Measurements from ENCODE around the gene TEKT5. TPM values are rescaled to one million over a fixed set of nuclear protein-coding genes. Genes with fewer than 3 reads are reported as not detected.

Gene TEKT5
- total and polyA plus RNA-seq, 11 donors = 0.51 to 2.8 TPM; not detected in 9

GRCh38 chr16:10646581-10647263 lies 48.0 kb downstream of the TEKT5 start:
- TF ChIP-seq CTCF (IDR thresholded peaks at IDR 0.05) (no peak), POLR2A (IDR thresholded peaks at IDR 0.05) (no peak)
- H3K9me3 ChIP-seq = no peaks in the 10 kb centered on the region
- DNase-seq (no peak), ATAC-seq (no peak)
- WGBS, 4 donors = 86 to 92% (median 86%) methylated on average over 9 of the region's 9 CpGs
- H3K27ac ChIP-seq = no peak overlapping the region
- no peaks in the 10 kb centered on the region for H3K27me3 ChIP-seq
- no peaks in the 10 kb centered on the region for H3K36me3 ChIP-seq
- H3K4me3 ChIP-seq = no peak overlapping the region
- H3K4me1 ChIP-seq = no peaks in the 10 kb centered on the region
- intact Hi-C loops (cut with DNase I) = loop anchor here in 1 of 10 donors (10.0 kb wide), 1 partner anchor 68 kb away; no protein-coding TSS in a partner anchor

DNA sequence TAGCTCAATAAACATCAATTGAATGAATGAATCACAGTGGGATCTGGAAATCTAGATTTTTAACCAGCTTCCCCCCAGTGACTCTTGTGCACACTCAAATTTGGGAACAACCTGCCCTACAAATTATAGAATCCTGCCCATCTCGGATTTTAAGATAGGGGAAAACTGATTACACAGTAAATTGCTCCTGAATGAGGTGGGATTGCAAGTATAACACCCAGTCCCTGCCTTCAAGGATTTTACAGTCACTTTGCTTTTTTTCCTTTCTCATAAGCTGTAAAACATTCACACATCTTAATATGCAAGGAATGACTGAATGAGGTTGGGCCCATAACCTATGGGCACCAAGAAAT lies 48.5 kb downstream of the TEKT5 start:
- TF ChIP-seq POLR2A (IDR thresholded peaks at IDR 0.05) = no peak
- no peak for TF ChIP-seq CTCF (IDR thresholded peaks at IDR 0.05)
- no peak overlapping the region for H3K27ac ChIP-seq
- intact Hi-C loops (cut with DNase I) = loop anchor here in 1 of 10 donors (10.0 kb wide), 1 partner anchor 69 kb away; no protein-coding TSS in a partner anchor
- H3K9me3 ChIP-seq = no peaks in the 10 kb centered on the region
- ATAC-seq (no peak), DNase-seq (no peak)
- H3K4me3 ChIP-seq = no peak overlapping the region
- WGBS, 4 donors = 45 to 67% (median 60%) methylated on average over 1 of the region's 1 CpG
- no peaks in the 10 kb centered on the region for H3K27me3 ChIP-seq
- H3K4me1 ChIP-seq = no peaks in the 10 kb centered on the region
- no peaks in the 10 kb centered on the region for H3K36me3 ChIP-seq

- intact Hi-C loops (cut with DNase I) = loop anchor here in 1 of 10 donors (10.0 kb wide), 1 partner anchor 71 kb away; no protein-coding TSS in a partner anchor
- DNase-seq (no peak), ATAC-seq (no peak)
- 82 to 94% (median 90%) methylated on average over 6 of the region's 6 CpGs for WGBS, 4 donors
- Histone ChIP-seq H3K36me3 (no peaks in the 10 kb centered on the region), H3K9me3 (peaks cover 0 to 3% (median 0%) of the 10 kb centered on the region in 12 donors), H3K27me3 (no peaks in the 10 kb centered on the region), H3K4me1 (no peaks in the 10 kb centered on the region), H3K27ac (no peak overlapping the region), H3K4me3 (no peak overlapping the region)
- TF ChIP-seq CTCF (IDR thresholded peaks at IDR 0.05) = no peak
- no peak for TF ChIP-seq POLR2A (IDR thresholded peaks at IDR 0.05)
Observed at GRCh38 chr16:10644092-10644491, 50.6 kb downstream of the TEKT5 start.

GRCh38 chr16:10642964-10643363 lies 51.8 kb downstream of the TEKT5 start:
- Histone ChIP-seq H3K27me3 (no peaks in the 10 kb centered on the region), H3K36me3 (no peaks in the 10 kb centered on the region), H3K4me1 (no peaks in the 10 kb centered on the region), H3K4me3 (no peak overlapping the region), H3K9me3 (peaks cover 0 to 3% (median 0%) of the 10 kb centered on the region in 12 donors), H3K27ac (no peak overlapping the region)
- intact Hi-C loops (cut with DNase I) = loop anchor here in 1 of 10 donors (10.0 kb wide), 1 partner anchor 72 kb away; no protein-coding TSS in a partner anchor
- 94 to 97% (median 95%) methylated on average over 7 of the region's 7 CpGs for WGBS, 4 donors
- TF ChIP-seq POLR2A (IDR thresholded peaks at IDR 0.05) = no peak
- TF ChIP-seq CTCF (IDR thresholded peaks at IDR 0.05) = no peak
- ATAC-seq (no peak), DNase-seq (no peak)

Measured in heart left ventricle (tissue), 16 donors.